ENCODE results near the gene MAP1LC3B2.
A peak's percentile ranks its signal among the peaks of the same experiment; 100 is the strongest.

MAP1LC3B2 gene

DNA sequence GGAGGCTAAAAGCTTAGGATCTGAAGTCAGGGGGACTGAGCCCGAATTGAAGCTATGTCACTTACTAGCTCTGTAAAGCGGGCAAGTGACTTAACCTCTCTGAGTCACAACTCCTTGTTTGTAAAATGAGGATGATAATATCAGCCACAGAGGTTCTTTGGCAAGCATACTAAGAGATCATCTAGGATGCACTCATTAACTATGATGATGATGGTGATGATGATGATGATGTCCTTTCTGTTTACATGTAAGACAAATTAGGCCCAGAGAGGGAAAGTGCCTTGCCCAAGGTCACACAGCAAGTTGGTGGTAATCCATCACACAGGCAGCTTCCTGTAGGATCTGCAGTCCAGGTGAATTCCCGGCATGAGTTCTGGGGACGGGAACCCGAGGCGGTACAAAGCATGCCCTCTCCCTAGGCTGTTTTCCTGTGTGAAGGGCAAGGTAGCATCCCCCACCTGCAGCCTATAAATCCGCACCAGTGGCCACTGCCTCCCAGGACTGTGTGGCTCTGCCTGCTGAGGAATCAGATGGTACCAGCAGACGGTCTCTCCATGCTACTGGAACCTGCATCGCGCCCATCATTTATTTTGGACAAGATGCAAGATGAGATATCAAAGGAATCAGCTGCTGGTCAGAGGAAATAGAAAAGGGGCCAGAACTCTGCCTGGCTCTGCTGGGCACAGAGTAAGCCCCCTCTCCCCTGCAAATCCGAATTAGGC, 55.2 kb downstream of the MAP1LC3B2 start:
- peak; percentile 17 for DNase-seq (ENCODE audit: low read depth)

DNA sequence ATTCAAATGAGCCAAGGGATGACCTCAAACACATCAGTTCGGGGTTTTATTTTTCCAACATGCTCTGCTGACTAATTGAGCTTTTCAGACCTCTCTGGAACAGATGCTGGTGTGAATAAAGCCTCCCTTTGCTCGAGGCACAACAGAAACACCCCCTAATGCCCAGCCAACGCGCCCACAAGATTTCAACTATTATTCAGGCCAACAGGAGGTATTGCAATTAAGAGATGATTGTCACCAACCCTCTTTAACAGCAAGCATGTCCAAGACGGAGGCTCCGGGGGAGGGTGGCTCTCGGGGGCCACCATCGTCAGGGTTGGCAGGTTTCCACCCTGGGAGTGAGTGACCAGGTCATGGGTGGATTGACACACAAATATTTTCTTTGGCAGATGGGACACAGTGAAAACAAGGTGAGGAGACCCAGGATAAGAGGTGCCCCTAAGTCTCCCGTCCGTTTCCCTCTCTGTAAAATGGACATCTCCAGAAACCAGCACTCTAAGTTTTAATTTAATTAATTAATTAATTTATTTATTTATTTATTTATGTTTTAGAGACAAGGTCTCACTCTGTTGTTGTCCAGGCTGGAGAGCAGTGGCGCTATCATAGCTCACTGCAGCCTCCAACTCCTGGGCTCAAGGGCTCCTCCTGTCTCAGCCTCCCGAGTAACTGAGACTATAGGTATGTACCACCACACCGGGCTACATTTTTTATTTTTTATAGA, 56.1 kb downstream of the MAP1LC3B2 start:
- DNase-seq (ENCODE audit: low read depth): no peak

DNA sequence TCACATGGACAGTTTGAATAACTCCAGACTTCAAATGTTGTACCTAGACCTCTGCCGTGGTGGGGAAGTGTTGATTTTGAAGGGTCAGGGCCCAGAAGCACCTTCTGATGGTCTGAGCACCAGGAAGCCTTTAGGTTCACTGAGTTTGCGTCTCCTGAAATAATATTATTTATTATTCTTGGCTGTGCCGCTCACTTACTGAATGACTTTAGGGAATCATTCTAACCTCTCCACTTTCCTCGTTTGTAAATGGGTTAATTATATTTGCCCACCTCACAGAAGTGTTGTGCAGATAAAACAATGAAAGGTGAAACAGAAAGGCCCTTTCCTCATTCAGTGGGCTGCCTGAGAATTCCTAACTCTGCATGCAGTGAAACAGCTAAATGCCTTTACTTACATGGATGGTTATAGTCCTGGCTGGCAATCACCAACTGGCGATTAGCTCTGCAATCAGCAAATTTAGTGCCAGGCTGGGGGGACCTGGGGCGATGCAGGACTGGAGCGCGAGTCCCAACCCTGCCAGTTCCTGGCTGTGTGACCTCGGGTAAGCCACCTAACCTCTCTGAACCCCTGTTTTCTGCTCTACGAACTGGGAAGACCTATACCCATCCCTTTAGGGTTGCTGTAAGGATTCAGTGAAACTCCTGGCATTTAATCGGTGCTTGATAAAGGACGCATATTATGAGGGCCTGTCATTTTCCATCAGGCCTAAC, 57.5 kb downstream of the MAP1LC3B2 start:
- no peak for DNase-seq (ENCODE audit: low read depth)

DNA sequence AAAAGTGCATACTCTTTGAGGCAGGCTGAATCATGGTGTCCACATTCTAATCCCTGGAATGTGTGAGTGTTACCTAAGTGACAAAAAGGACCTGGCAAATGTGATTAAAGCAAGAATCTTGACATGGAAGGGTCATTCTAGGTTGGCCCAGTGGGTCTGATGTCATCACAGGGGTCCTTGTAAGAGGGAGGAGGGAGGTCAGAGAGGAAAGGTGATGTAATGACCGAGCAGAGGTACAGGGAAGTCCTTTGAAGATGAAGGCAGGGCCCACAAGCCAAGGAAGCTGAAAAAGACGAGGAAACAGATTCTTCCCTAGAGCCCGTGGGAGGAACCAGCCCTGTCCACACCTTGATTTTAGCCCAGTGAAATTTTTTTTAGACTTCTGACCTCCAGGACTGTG, 60.1 kb downstream of the MAP1LC3B2 start:
- DNase-seq (ENCODE audit: low read depth): no peak

DNA sequence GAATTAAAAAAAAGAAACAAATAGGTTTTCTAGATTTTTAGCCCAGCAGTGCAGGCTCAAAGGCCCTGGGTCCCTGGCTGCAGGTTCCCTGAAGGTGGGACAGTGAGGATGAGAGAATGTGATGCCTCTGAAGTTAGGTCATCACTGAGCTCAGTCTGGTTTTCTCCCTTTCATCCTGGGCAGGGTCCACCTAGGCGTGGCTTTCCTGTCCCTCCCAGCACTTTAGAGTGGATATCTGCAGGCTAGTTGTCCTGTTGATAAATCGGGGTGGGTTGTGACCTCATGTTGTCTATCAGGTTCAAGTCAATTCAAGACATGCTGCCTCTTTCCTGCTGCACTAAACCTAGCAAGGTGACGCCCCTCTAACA, 60.9 kb downstream of the MAP1LC3B2 start:
- no peak for DNase-seq (ENCODE audit: low read depth)

DNA sequence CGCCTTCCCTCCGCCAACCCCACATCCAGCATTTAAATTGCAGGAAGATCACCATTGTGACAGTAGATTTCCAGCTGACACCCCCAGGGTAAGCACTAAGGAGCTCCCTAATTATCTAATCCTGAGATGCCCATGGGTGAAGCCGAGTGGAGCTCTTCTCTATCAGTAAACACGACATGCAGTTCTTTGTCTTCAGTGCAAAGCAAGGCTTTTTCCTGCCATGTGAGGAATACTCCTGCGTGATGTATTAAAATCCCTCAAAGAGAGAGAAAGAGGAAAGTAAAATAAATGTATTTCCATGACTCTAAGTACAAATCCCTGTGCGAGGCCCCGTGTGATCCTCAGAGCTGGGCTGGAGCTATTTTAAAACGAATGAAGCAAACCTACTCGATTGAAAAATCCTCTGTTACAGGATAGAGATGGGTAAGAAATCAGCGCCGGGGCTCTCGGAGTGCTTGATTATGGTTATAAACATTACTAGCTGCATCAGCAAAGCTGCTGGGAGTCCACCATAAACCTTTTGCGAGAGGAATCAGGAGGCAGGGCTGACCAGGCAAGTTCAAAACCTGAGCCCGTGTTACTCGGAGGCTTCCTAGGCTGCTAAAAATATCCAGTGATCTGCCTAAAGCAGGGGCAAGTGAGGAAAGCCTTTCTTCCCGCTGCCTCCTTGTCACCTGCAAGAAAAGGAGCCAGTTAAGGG, 61.5 kb downstream of the MAP1LC3B2 start:
- DNase-seq (ENCODE audit: low read depth): no peak

DNA sequence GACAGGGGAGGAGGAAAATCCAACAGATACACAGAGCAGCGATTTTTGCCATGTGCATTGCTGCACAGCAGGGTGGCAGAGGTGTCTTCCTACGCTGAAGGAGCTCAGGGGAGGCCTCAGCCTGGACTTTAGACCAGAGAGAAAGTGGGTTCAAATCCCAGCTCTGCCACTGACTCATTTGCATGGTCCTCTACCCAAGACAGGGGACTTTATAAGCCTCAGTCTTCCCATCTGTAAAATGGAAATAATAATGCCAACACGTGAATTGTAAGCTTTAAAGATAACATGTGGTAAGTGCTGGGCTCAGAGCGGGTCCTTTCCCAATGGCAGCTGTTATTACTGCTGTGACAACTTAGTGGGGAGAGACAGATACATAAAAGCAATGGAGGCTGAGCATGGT, 62.0 kb downstream of the MAP1LC3B2 start:
- DNase-seq (ENCODE audit: low read depth): no peak

DNA sequence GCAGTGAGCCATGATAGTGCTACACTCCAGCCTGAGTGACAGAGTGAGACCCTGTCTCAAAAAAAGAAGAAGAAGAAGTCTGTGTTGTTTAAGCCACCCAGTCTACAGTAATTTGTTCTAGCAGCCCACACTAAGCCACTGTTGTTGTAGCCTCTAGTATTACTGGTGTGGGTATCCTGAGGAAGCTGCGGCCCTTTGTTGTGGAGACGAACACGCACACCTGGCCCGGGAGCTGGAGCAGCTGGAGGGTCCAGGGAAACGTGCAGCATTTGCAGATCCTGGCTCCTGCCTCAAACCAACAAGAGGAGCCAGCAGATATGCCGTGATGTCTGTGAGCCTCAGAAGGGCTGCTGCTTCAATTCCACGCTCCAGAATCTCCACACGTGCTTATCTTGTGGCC, 65.3 kb downstream of the MAP1LC3B2 start:
- DNase-seq (ENCODE audit: low read depth): no peak

DNA sequence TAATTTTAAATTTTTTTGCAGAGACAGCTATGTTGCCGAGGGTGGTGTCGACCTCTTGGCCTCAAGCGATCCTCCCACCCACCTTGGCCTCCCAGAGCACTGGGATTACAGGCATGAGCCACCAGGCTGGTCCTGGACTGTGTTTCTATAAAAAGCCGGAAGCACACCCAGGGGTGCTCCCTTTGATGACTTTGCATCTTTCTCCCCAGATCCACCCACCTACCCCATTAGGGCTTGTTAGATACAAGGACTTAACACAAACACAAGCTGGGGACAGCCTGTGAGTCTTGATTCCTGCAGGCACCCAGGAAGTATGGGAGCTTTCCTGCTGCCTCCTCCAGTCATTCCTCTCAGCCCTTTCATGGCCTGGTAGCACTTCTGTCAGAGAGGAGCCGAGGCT, 67.0 kb downstream of the MAP1LC3B2 start:
- no peak for DNase-seq (ENCODE audit: low read depth)
